Anterior cingulate cortex (tissue), 58 donors: ENCODE measurements around the gene WDPCP.
"Not testable (repeated sequence)": the region's sequence is repeated elsewhere in the genome, so short reads cannot be mapped to it uniquely, and the experiment has no call there.

Experiments
- DNase-seq, 58 donors: peaks; one replicate each; lab custom pipeline; 2025; lab: John Stamatoyannopoulos, UW

The WDPCP gene

GRCh38 chr2:63136683-63137082 is 451.6 kb downstream of the WDPCP start:
- not testable (repeated sequence) for DNase-seq

- no peak for DNase-seq
Observed at GRCh38 chr2:63132020-63132419, 456.3 kb downstream of the WDPCP start.

- no peak for DNase-seq
Observed at GRCh38 chr2:63131196-63131595, 457.1 kb downstream of the WDPCP start.

GRCh38 chr2:63127594-63127993 is 460.7 kb downstream of the WDPCP start:
- DNase-seq: no peak

GRCh38 chr2:63124850-63125249 is 463.4 kb downstream of the WDPCP start:
- no peak for DNase-seq

- no peak for DNase-seq
Observed at GRCh38 chr2:63124218-63124617, 464.1 kb downstream of the WDPCP start.

- no peak for DNase-seq
Observed at GRCh38 chr2:63122921-63123320, 465.4 kb downstream of the WDPCP start.

- no peak for DNase-seq
Observed at GRCh38 chr2:63121055-63121834, 467.0 kb downstream of the WDPCP start.

GRCh38 chr2:63118821-63119220 is 469.5 kb downstream of the WDPCP start:
- DNase-seq: no peak

GRCh38 chr2:63104482-63104881 is 483.8 kb downstream of the WDPCP start:
- no peak for DNase-seq

GRCh38 chr2:63101954-63102353 is 486.3 kb downstream of the WDPCP start:
- no peak for DNase-seq

- DNase-seq: no peak
Observed at GRCh38 chr2:63099032-63099431, 489.2 kb downstream of the WDPCP start.

- DNase-seq: no peak
Observed at GRCh38 chr2:63096491-63096890, 491.8 kb downstream of the WDPCP start.

- DNase-seq: no peak
Observed at GRCh38 chr2:63093502-63093901, 494.8 kb downstream of the WDPCP start.

- DNase-seq: no peak
Observed at GRCh38 chr2:63092857-63093256, 495.4 kb downstream of the WDPCP start.

- DNase-seq: no peak
Observed at GRCh38 chr2:63092401-63092800, 495.9 kb downstream of the WDPCP start.

- DNase-seq: no peak
Observed at GRCh38 chr2:63086687-63087086, 501.6 kb downstream of the WDPCP start.

- DNase-seq: no peak
Observed at GRCh38 chr2:63081404-63081803, 506.9 kb downstream of the WDPCP start.

- DNase-seq: no peak
Observed at GRCh38 chr2:63078852-63079606, 509.2 kb downstream of the WDPCP start.

GRCh38 chr2:63074399-63074798 is 513.9 kb downstream of the WDPCP start:
- DNase-seq: not testable (repeated sequence)

- DNase-seq: no peak
Observed at GRCh38 chr2:63073994-63074393, 514.3 kb downstream of the WDPCP start.

- no peak for DNase-seq
Observed at GRCh38 chr2:63071664-63072063, 516.6 kb downstream of the WDPCP start.
